ENCODE results near the gene CYP46A1.
"Not testable (repeated sequence)": the region's sequence is repeated elsewhere in the genome, so short reads cannot be mapped to it uniquely, and the experiment has no call there.

The CYP46A1 gene

GRCh38 chr14:99683619-99684409, at the start of gene CYP46A1:
Gene CYP46A1 (plus strand): TSS chr14:99684298. CDS start chr14:99684418, 120 bp downstream.
- peak; percentile 98 for DNase-seq (ENCODE audit: extremely low read depth, insufficient read length)
- no peak for TF ChIP-seq CTCF (IDR thresholded peaks at IDR 0.05; ENCODE audit: insufficient read depth, low read length, poor library complexity, severe bottlenecking)
- peaks cover 2% of the 10 kb centered on the region for H3K27me3 ChIP-seq (replicated peaks; ENCODE audit: control insufficient read depth, insufficient read depth, low read length)
- peak within 1 kb of the TSS; percentile 67 for H3K4me3 ChIP-seq (replicated peaks; ENCODE audit: low read depth, low read length)
- H3K36me3 ChIP-seq (ENCODE audit: control insufficient read depth, insufficient read depth, low read length) = no peaks in the 10 kb centered on the region

- Histone ChIP-seq H3K4me3 (replicated peaks; ENCODE audit: low read depth, low read length) (no peak overlapping the region), H3K36me3 (ENCODE audit: control insufficient read depth, insufficient read depth, low read length) (no peaks in the 10 kb centered on the region), H3K27me3 (replicated peaks; ENCODE audit: control insufficient read depth, insufficient read depth, low read length) (no peaks in the 10 kb centered on the region; the same call in 1 of the 2 replicates)
- TF ChIP-seq CTCF (IDR thresholded peaks at IDR 0.05; ENCODE audit: insufficient read depth, low read length, poor library complexity, severe bottlenecking) = no peak
- DNase-seq (ENCODE audit: extremely low read depth, insufficient read length) = no peak
Measured at GRCh38 chr14:99634443-99634842, 49.7 kb upstream of the CYP46A1 start.

GRCh38 chr14:99635116-99635515, 49.0 kb upstream of the CYP46A1 start:
- no peaks in the 10 kb centered on the region; the same call in 1 of the 2 replicates for H3K27me3 ChIP-seq (replicated peaks; ENCODE audit: control insufficient read depth, insufficient read depth, low read length)
- H3K36me3 ChIP-seq (ENCODE audit: control insufficient read depth, insufficient read depth, low read length) = no peaks in the 10 kb centered on the region
- no peak overlapping the region for H3K4me3 ChIP-seq (replicated peaks; ENCODE audit: low read depth, low read length)
- DNase-seq (ENCODE audit: extremely low read depth, insufficient read length) = no peak
- no peak for TF ChIP-seq CTCF (IDR thresholded peaks at IDR 0.05; ENCODE audit: insufficient read depth, low read length, poor library complexity, severe bottlenecking)

- TF ChIP-seq CTCF (IDR thresholded peaks at IDR 0.05; ENCODE audit: insufficient read depth, low read length, poor library complexity, severe bottlenecking) = no peak
- Histone ChIP-seq H3K27me3 (replicated peaks; ENCODE audit: control insufficient read depth, insufficient read depth, low read length) (no peaks in the 10 kb centered on the region; the same call in 1 of the 2 replicates), H3K36me3 (ENCODE audit: control insufficient read depth, insufficient read depth, low read length) (no peaks in the 10 kb centered on the region), H3K4me3 (replicated peaks; ENCODE audit: low read depth, low read length) (no peak overlapping the region)
- DNase-seq (ENCODE audit: extremely low read depth, insufficient read length) = no peak
Measured at GRCh38 chr14:99636487-99636886, 47.6 kb upstream of the CYP46A1 start.

- H3K4me3 ChIP-seq (replicated peaks; ENCODE audit: low read depth, low read length) = no peak overlapping the region
- DNase-seq (ENCODE audit: extremely low read depth, insufficient read length) = no peak
- no peak for TF ChIP-seq CTCF (IDR thresholded peaks at IDR 0.05; ENCODE audit: insufficient read depth, low read length, poor library complexity, severe bottlenecking)
Measured at GRCh38 chr14:99637624-99638023, 46.5 kb upstream of the CYP46A1 start.

GRCh38 chr14:99642771-99643170, 41.3 kb upstream of the CYP46A1 start:
- H3K36me3 ChIP-seq (ENCODE audit: control insufficient read depth, insufficient read depth, low read length); DNase-seq (ENCODE audit: extremely low read depth, insufficient read length); H3K4me3 ChIP-seq (replicated peaks; ENCODE audit: low read depth, low read length); H3K27me3 ChIP-seq (replicated peaks; ENCODE audit: control insufficient read depth, insufficient read depth, low read length): not testable (repeated sequence)

More at GRCh38 chr14:99637624-99638023, 46.5 kb upstream of the CYP46A1 start:
- no peaks in the 10 kb centered on the region for H3K36me3 ChIP-seq (ENCODE audit: control insufficient read depth, insufficient read depth, low read length)
- H3K27me3 ChIP-seq (replicated peaks; ENCODE audit: control insufficient read depth, insufficient read depth, low read length) = no peaks in the 10 kb centered on the region; the same call in 1 of the 2 replicates

Data from GM06990 (cell line).